Muscle of leg (tissue), 11 donors: ENCODE results near the gene GPR156. TPM values are rescaled to one million over a fixed set of nuclear protein-coding genes. Genes with fewer than 3 reads are reported as not detected.

Source experiments
- DNase-seq: peaks from one replicate; pipeline ENCODE4 v3.0.0; 2013
- H3K27ac ChIP-seq: one replicate; pipeline ENCODE4 v1.5.1; 2013; ENCODE audit warnings: mild to moderate bottlenecking, low read length, control low read depth
- H3K27me3 ChIP-seq: one replicate; pipeline ENCODE4 v1.6.1; 2013; ENCODE audit warnings: low read length; ENCODE audit not compliant: control insufficient read depth, insufficient read depth
- H3K36me3 ChIP-seq: one replicate; pipeline ENCODE4 v1.6.1; 2013; ENCODE audit warnings: low read length; ENCODE audit not compliant: control insufficient read depth, insufficient read depth
- H3K4me1 ChIP-seq: one replicate; pipeline ENCODE4 v1.6.1; 2013; ENCODE audit warnings: low read length; ENCODE audit not compliant: control insufficient read depth, insufficient read depth
- H3K4me3 ChIP-seq: one replicate; pipeline ENCODE4 v1.5.1; 2013; ENCODE audit warnings: low read length, control low read depth
- H3K9me3 ChIP-seq: replicated peaks from 2 replicates; pipeline ENCODE4 v1.6.1; 2013; ENCODE audit warnings: low read depth, low read length; ENCODE audit not compliant: control insufficient read depth
- WGBS: methylation state at CpG from one replicate; pipeline ENCODE4 v1.1.5; 2013; ENCODE audit warnings: missing lambda C conversion rate; ENCODE audit not compliant: insufficient coverage; 5-methylcytosine and 5-hydroxymethylcytosine counted together
- polyA plus RNA-seq, 8 donors: library from polyadenylated mRNA; unstranded; fragments of 120-200 nt; gene quantifications; one replicate each; pipeline versions ENCODE4 v1.2.1 to v1.2.3, GENCODE V29; 2013; ENCODE audit warnings: inconsistent platforms in 1 of 8, low replicate concordance in 1 of 8; ENCODE audit not compliant: insufficient read length in 8 of 8, insufficient read depth in 1 of 8
- total RNA-seq: library from RNA; stranded (reverse); fragments of 120-200 nt; gene quantifications from one replicate; pipeline ENCODE4 v1.2.4, GENCODE V29; 2013

GPR156 gene
- total and polyA plus RNA-seq, 9 donors: 1.6 to 3.1 (median 2.1) TPM

DNA sequence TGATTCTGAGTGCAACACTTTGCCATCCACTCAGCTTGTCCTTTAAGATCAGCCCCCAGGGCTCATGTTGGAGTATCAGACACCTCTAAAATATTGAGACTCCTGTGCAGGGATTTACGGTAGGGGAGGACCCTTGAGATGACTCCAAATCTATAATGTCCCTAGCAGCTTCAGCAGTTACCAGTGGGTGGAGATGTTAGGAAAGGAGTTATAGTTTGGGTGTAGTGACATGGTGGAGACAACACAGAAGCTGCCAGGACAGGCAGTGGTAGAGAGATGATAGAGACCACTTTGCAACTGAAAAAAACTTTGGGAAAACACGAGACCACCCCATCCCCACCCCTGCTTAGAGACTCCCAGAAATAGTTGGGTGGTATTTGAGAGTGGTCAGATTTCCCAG, 147.5 kb downstream of the GPR156 start:
- Histone ChIP-seq H3K9me3 (no peaks in the 10 kb centered on the region), H3K4me1 (no peaks in the 10 kb centered on the region), H3K27me3 (no peaks in the 10 kb centered on the region), H3K27ac (no peak overlapping the region), H3K36me3 (no peaks in the 10 kb centered on the region), H3K4me3 (no peak overlapping the region)
- no peak for DNase-seq
- no CpG with 5 or more reads among the region's 2 CpGs for WGBS

DNA sequence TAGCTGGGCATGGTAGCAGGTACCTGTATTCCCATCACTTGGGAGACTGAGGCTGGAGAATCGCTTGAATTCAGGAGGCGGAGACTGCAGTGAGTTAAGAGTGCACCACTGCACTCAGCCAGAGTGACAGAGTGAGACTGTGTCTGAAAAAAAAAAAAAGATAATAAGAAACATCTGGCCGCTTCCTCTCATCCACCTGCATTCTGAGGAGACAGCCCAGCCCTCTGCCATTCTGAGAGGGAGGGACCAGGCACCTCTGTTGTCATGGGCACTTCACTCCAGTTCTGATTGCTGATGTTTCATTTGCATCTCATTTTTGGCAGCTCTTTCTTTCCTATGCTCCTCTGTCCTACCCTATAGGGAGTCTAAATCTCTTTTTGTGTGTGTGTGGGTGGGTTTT, 154.4 kb downstream of the GPR156 start:
- Histone ChIP-seq H3K27ac (no peak overlapping the region), H3K36me3 (no peaks in the 10 kb centered on the region), H3K4me1 (no peaks in the 10 kb centered on the region), H3K4me3 (no peak overlapping the region), H3K9me3 (no peaks in the 10 kb centered on the region), H3K27me3 (no peaks in the 10 kb centered on the region)
- WGBS: 63% methylated on average over 1 of the region's 3 CpGs
- DNase-seq: no peak

DNA sequence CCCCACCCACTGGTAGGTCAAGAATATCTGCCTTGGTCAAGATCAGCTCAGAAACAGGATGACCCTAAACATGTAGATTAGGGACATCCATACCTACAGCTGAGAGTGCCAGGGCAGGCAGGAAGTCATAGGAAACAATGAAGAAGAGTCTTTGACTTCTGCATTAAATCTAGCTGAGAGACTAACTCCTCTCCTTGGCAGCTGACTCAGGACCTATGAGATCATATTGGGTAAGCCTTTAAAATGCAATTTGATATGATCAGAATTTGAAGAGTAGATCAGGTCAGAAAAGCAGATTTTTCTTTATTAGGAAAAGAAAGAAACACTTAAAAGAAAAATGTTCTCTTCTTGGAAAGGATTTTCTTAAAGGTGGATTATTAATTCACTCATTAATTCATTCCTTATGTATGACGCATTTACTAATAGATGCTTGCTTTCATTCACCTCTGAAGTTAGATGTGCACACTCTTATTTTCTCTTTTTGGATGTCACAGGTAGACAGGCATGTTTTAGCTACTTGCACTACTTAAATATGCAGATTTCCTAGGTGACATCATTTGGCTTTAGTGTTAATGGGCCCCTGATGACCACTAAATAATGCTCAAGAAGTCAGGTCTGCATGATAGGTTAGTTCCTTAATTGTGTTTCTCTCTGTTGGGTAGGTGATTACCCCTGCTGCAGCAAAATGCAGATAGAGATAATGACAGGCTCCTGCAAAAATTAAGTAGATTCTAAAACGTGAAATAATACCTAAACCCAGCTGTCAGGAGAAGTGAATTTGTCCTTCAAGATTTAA, 155.1 kb downstream of the GPR156 start:
- Histone ChIP-seq H3K4me1 (no peaks in the 10 kb centered on the region), H3K4me3 (no peak overlapping the region), H3K27me3 (no peaks in the 10 kb centered on the region), H3K36me3 (no peaks in the 10 kb centered on the region), H3K9me3 (no peaks in the 10 kb centered on the region), H3K27ac (no peak overlapping the region)
- no peak for DNase-seq
- 71% methylated on average over 1 of the region's 2 CpGs for WGBS

DNA sequence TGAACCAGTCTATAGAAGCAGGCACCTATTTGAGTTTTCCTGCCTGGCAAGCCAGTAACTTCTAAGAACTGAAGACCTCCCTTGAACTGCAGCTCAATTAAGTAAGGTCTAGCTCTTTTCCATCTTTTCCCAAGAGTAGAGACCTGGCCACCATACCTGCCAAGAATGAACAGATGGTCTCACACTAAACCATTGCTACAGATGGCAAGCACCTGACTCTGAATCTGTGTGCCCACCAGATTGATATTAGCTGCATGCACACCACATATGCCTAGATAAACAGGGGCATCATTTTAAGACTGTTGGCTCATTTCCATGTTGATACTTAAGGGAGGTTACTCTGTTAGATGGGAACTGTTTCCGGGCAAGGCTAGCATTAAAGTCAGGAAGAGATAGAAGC, 156.0 kb downstream of the GPR156 start:
- H3K27me3 ChIP-seq: no peaks in the 10 kb centered on the region
- H3K9me3 ChIP-seq: no peaks in the 10 kb centered on the region
- no peak overlapping the region for H3K27ac ChIP-seq
- H3K4me1 ChIP-seq: no peaks in the 10 kb centered on the region
- no peak for DNase-seq
- H3K4me3 ChIP-seq: no peak overlapping the region
- 86% methylated on average over 1 of the region's 1 CpG for WGBS
- no peaks in the 10 kb centered on the region for H3K36me3 ChIP-seq

DNA sequence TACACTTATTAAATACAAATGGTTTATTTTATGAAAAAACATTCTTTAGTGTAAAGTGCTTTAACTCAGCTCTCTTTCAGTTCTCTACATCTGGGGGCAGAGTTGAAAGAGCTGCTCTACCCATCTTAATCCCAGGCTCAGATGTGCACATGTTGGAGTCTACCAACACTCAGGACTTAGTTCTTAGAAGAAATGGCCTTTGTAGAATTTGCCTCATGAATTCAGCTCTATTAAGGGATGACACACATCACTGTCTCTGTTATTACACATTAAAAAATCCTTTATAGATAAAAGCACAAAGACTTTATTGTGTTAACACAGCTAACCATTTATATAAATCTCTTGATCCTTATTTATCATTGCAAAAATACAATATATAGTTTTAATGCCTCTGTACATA, 159.0 kb downstream of the GPR156 start:
- H3K36me3 ChIP-seq: no peaks in the 10 kb centered on the region
- no peaks in the 10 kb centered on the region for H3K27me3 ChIP-seq
- H3K27ac ChIP-seq: no peak overlapping the region
- no peaks in the 10 kb centered on the region for H3K9me3 ChIP-seq
- no peak for DNase-seq
- no peaks in the 10 kb centered on the region for H3K4me1 ChIP-seq
- no peak overlapping the region for H3K4me3 ChIP-seq

DNA sequence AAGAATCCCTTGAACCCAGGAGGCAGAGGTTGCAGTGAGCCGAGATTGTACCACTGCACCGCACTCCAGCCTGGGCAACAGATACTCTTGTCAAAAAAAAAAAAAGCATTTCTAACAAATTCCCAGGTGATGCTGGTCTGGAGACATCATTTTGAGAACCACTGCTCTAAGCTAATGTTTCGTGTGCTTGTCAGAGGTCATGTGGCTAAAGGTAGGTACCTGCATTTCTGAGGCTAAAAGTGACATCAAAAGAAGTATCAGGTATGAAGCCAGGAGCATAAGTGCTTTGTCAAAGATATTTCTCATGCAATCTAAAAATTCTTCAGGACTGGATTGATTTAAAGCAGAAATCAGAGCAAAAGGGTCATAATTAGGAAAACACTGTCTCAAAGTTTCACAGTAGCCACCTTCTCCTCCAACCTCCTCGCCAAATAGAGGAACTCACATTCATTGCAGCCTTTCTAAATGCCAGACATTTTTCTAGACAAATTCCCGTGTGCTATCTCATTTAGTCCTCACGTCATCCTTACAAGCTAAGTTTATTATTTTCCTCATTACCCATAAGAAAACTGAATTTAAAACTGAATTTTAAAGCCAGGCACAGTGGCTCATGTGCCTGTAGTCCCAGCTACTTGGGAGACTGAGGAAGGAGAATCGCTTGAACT, 165.0 kb downstream of the GPR156 start:
- Histone ChIP-seq H3K27me3 (no peaks in the 10 kb centered on the region), H3K27ac (no peak overlapping the region), H3K9me3 (peaks cover 7% of the 10 kb centered on the region), H3K4me3 (no peak overlapping the region), H3K36me3 (no peaks in the 10 kb centered on the region), H3K4me1 (no peaks in the 10 kb centered on the region)
- DNase-seq: no peak
- 82% methylated on average over 4 of the region's 7 CpGs for WGBS

Other genes with a start within 250 kb of the GPR156 start
- gene GSK3B, start 190.8 kb downstream of the GPR156 start, total RNA-seq: 30.7 TPM
- gene GSK3B, start 190.8 kb downstream of the GPR156 start, polyA plus RNA-seq: 10 to 100 TPM; 15.3 to 29.9 (median 26.8) TPM
- 14.9 TPM for gene LRRC58, start 64.1 kb upstream of the GPR156 start, total RNA-seq
- gene LRRC58, start 64.1 kb upstream of the GPR156 start, polyA plus RNA-seq: 10 to 100 TPM in 7 of 8 donors, 1 to 10 TPM in 1; 9.0 to 18.7 (median 13.7) TPM
- gene FSTL1, start 165.8 kb upstream of the GPR156 start, total RNA-seq: 934 TPM
- 1,000 to 10,000 TPM in 1 of 8 donors, 100 to 1,000 TPM in 7; 385 to 1,043 (median 653) TPM for gene FSTL1, start 165.8 kb upstream of the GPR156 start, polyA plus RNA-seq